HL-60 (cell line): ENCODE data around the gene CDH1.

Experiments
- CTCF ChIP-seq: IDR thresholded peaks from one replicate; pipeline ENCODE4 v1.5.1; 2011; ENCODE audit warnings: low read length, control low read depth, inconsistent platforms; ENCODE audit not compliant: insufficient read depth
- POLR2AphosphoS5 ChIP-seq: IDR thresholded peaks from 2 replicates; pipeline ENCODE4 v1.6.1; 2012; ENCODE audit warnings: low read depth
- REST ChIP-seq: IDR thresholded peaks from 2 replicates; pipeline ENCODE4 v1.6.1; 2012; ENCODE audit warnings: low read depth; ENCODE audit not compliant: insufficient replicate concordance

- TF ChIP-seq CTCF = no peak
- no peak for TF ChIP-seq REST
- no peak for TF ChIP-seq POLR2AphosphoS5
These were observed 129.8 kb downstream of the CDH1 start for GRCh38 chr16:68866933-68867332.
